Sigmoid colon (tissue), 7 donors: ENCODE results near the gene IL24. TPM values are rescaled to one million over a fixed set of nuclear protein-coding genes. Genes with fewer than 3 reads are reported as not detected.
"Not testable (repeated sequence)": the region's sequence is repeated elsewhere in the genome, so short reads cannot be mapped to it uniquely, and the experiment has no call there.

ENCODE experiments used
- DNase-seq: peaks from one replicate; pipeline ENCODE4 v3.0.0-alpha.2; 2019
- H3K27ac ChIP-seq, 4 donors: fragments of 200-600 bp; sonication (generic); one replicate each; pipeline ENCODE4 v1.5.1; 2016 to 2019; ENCODE audit warnings: mild to moderate bottlenecking in 1 of 4
- H3K27me3 ChIP-seq, 3 donors: fragments of 200-600 bp; sonication (generic); one replicate each; pipeline ENCODE4 v1.5.1; 2019; ENCODE audit warnings: mild to moderate bottlenecking in 1 of 3
- H3K36me3 ChIP-seq, 4 donors: fragments of 200-600 bp; sonication (generic); one replicate each; pipeline ENCODE4 v1.5.1; 2016 to 2019
- H3K4me1 ChIP-seq, 4 donors: fragments of 200-600 bp; sonication (generic); one replicate each; pipeline ENCODE4 v1.5.1; 2017 to 2019
- H3K4me3 ChIP-seq, 4 donors: fragments of 200-600 bp; sonication (generic); one replicate each; pipeline ENCODE4 v1.5.1; 2017 to 2019; ENCODE audit warnings: mild to moderate bottlenecking in 2 of 4, moderate library complexity in 1 of 4
- H3K9me3 ChIP-seq, 4 donors: fragments of 200-600 bp in 3 of 4; sonication (generic) in 3 of 4; one replicate each; pipeline versions ENCODE4 v1.5.1 to v1.6.1; 2013 to 2019
- EP300 ChIP-seq, 4 donors: sonication (generic); formaldehyde crosslinking; IDR thresholded peaks; one replicate each; pipeline ENCODE4 v1.6.1; 2017; ENCODE audit warnings: antibody characterized with exemption in 4 of 4
- POLR2A ChIP-seq, 2 donors: fragments of 450-650 bp; IDR thresholded peaks; one replicate each; pipeline ENCODE4 v1.6.1; 2016; ENCODE audit warnings: antibody characterized with exemption in 2 of 2, mild to moderate bottlenecking in 2 of 2, moderate library complexity in 2 of 2
- POLR2AphosphoS5 ChIP-seq, 4 donors: sonication (generic); formaldehyde crosslinking; IDR thresholded peaks; one replicate each; pipeline ENCODE4 v1.6.1; 2017; ENCODE audit warnings: antibody characterized with exemption in 4 of 4
- WGBS, 2 donors: extraction: QIAGEN DNeasy Blood & Tissue Kit; methylation state at CpG; one replicate each; pipeline ENCODE4 v1.1.7; 2013; 5-methylcytosine and 5-hydroxymethylcytosine counted together
- intact Hi-C: fragments of 100-400 bp; cut with DNase I; formaldehyde crosslinking; loops from one replicate; pipeline ENCODE4 v1.15.1; 2023
- polyA plus RNA-seq, 3 donors: library from polyadenylated mRNA; stranded (reverse); fragments of 200-250 nt; gene quantifications; one replicate each; pipeline ENCODE4 v1.2.3, GENCODE V29; 2013
- total RNA-seq, 4 donors: library from RNA; depleted of rRNA; stranded (reverse); fragments of >200 nt; gene quantifications; one replicate each; pipeline ENCODE4 v1.1.0, GENCODE V29; 2016
- TF ChIP-seq, protein P1 (sequence below), 4 experiments: fragments of 450-650 bp in 3 of 4; fragments of 200-600 bp in 1 of 4; IDR thresholded peaks; one replicate each; pipeline ENCODE4 v1.5.1; 2016 to 2019; ENCODE audit warnings: antibody characterized with exemption in 4 of 4, mild to moderate bottlenecking in 3 of 4, moderate library complexity in 2 of 4
- donor health status: healthy with polysubstance abuse.
- donor health status: Bipolar disorder and iron deficiency.
- donor health status: healthy.

IL24 gene
- total and polyA plus RNA-seq, 7 donors: 0.36 to 0.46 TPM; not detected in 5

DNA sequence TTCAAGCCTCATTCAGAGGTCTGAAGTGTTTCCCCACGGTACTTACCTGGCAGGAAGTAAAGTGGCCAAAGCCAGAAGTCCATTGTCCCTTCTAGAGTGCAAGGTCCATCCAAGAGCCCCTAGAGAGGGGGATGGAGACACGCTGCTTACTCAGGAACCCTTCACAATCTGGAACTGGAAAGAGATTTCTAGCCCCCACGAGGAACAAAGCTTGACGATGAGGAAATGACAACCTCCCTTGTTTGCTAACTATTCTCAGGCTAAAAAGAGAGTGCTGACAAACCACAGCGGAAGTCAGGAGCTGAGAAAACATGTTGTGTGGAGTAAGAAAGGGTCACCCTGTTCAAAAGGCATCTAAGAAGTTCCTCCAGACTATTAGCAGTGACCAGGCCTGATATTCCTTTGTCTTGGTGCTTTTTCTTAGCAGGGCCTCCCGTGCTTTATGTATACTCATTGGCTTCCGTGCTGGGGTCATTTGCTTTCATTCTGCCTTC lies 24.6 kb downstream of the IL24 start, which contains the start of gene FCMR:
FCMR (minus strand) TSS at position 170 of the 494 bp plus-strand sequence; CDS start at position 83, 87 bp downstream.
- DNase-seq: no peak
- intact Hi-C loops: no loop called here
- WGBS, 2 donors: 33 to 63% methylated on average over 7 of the region's 7 CpGs
- Histone ChIP-seq H3K27me3 (no peaks in the 10 kb centered on the region), H3K27ac (peak within 1 kb of the TSS in 1 of 4 donors; percentile 2), H3K4me1 (no peaks in the 10 kb centered on the region), H3K36me3 (no peaks in the 10 kb centered on the region), H3K9me3 (no peaks in the 10 kb centered on the region), H3K4me3 (no peak within 1 kb of the TSS)
- TF ChIP-seq, protein P1, sequence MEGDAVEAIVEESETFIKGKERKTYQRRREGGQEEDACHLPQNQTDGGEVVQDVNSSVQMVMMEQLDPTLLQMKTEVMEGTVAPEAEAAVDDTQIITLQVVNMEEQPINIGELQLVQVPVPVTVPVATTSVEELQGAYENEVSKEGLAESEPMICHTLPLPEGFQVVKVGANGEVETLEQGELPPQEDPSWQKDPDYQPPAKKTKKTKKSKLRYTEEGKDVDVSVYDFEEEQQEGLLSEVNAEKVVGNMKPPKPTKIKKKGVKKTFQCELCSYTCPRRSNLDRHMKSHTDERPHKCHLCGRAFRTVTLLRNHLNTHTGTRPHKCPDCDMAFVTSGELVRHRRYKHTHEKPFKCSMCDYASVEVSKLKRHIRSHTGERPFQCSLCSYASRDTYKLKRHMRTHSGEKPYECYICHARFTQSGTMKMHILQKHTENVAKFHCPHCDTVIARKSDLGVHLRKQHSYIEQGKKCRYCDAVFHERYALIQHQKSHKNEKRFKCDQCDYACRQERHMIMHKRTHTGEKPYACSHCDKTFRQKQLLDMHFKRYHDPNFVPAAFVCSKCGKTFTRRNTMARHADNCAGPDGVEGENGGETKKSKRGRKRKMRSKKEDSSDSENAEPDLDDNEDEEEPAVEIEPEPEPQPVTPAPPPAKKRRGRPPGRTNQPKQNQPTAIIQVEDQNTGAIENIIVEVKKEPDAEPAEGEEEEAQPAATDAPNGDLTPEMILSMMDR (IDR thresholded peaks at IDR 0.05): no peak
- TF ChIP-seq EP300 (IDR thresholded peaks at IDR 0.05): peak in 1 of 4 donors; percentile 33
- no peak for TF ChIP-seq POLR2A (IDR thresholded peaks at IDR 0.05)
- TF ChIP-seq POLR2AphosphoS5 (IDR thresholded peaks at IDR 0.05): peak in 1 of 4 donors; percentile 41

DNA sequence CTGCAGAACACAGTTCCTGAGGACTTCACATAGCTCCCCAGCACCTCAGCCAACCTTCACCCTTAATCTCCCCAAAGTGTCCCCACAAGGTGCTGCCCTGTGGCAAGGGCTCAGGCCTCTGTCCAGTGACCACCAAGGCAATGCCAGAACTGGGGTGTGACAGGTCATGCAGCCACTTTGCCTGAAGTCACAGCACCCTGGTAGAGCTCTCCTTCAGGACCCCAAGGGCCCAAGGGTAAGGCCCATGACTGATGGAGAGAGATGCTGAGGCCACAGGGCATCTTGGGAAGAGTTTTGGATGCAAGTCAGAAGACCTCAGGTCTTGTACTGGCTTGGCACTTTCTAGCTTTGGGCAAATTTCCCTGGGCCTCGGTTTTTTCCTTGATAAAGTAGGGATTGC lies 25.3 kb downstream of the IL24 start:
- WGBS, 2 donors: 69 to 82% methylated on average over 1 of the region's 1 CpG
- Histone ChIP-seq H3K9me3 (no peaks in the 10 kb centered on the region), H3K4me3 (no peak overlapping the region), H3K27me3 (no peaks in the 10 kb centered on the region), H3K27ac (peak overlapping the region in 1 of 4 donors; percentile 2), H3K36me3 (no peaks in the 10 kb centered on the region), H3K4me1 (no peaks in the 10 kb centered on the region)
- no peak for DNase-seq
- intact Hi-C loops: no loop called here
- TF ChIP-seq, protein P1 (IDR thresholded peaks at IDR 0.05): no peak
- TF ChIP-seq EP300 (IDR thresholded peaks at IDR 0.05) (no peak), POLR2AphosphoS5 (IDR thresholded peaks at IDR 0.05) (no peak), POLR2A (IDR thresholded peaks at IDR 0.05) (no peak)

DNA sequence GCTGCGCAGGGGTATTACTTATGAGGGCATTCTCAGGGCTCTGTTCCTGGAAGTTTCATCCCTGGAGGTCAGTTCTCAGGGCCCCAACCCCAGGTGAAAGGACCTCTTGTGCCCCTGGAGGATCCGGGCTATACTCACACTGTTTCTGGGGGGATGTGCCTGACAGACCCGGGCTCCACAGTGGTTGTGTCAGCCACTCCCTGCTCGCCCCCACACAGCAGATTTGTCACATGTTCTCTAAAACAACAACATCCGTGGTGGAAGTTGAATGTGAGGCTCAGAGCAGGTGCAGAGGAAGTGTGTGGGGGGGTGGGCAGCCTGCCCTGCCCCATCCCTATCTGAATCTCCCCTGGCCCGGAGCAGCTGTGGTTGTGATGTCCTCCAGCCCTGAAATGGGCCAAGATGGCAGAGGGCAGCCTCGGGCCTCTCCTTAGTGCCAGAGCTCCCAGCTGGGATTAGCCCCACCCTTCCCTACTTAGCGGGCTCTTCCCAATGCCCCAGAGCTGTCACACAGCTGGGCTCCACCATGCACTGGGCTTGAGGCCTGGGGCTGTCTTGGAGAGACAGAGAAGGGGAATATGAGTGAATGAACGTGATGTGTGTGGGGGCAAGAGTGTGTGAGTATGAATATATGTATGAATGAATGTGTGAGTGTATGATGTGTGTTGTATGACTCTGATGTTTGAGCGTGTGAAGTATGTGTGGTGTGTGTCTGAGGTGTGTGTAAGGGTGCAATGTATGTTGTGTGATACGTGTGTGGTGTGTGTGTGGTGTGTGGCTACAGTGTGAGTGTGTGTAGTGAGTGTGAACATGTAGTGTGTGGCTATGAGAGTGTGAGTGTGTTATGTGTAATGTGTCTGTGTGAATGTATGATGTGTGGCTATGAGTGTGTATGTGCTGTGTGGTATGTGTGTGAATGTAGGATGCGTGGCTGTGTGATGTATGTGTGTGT lies 26.0 kb downstream of the IL24 start:
- peak overlapping the region in 1 of 4 donors; percentile 2 for H3K27ac ChIP-seq
- intact Hi-C loops: no loop called here
- H3K27me3 ChIP-seq: no peaks in the 10 kb centered on the region
- TF ChIP-seq POLR2A (IDR thresholded peaks at IDR 0.05) (no peak), POLR2AphosphoS5 (IDR thresholded peaks at IDR 0.05) (no peak), EP300 (IDR thresholded peaks at IDR 0.05) (no peak)
- TF ChIP-seq, protein P1 (IDR thresholded peaks at IDR 0.05): no peak
- H3K4me3 ChIP-seq: no peak overlapping the region
- no peaks in the 10 kb centered on the region for H3K36me3 ChIP-seq
- H3K4me1 ChIP-seq: no peaks in the 10 kb centered on the region
- no peak for DNase-seq
- H3K9me3 ChIP-seq: no peaks in the 10 kb centered on the region
- 53 to 75% methylated on average over 12 of the region's 12 CpGs for WGBS, 2 donors

DNA sequence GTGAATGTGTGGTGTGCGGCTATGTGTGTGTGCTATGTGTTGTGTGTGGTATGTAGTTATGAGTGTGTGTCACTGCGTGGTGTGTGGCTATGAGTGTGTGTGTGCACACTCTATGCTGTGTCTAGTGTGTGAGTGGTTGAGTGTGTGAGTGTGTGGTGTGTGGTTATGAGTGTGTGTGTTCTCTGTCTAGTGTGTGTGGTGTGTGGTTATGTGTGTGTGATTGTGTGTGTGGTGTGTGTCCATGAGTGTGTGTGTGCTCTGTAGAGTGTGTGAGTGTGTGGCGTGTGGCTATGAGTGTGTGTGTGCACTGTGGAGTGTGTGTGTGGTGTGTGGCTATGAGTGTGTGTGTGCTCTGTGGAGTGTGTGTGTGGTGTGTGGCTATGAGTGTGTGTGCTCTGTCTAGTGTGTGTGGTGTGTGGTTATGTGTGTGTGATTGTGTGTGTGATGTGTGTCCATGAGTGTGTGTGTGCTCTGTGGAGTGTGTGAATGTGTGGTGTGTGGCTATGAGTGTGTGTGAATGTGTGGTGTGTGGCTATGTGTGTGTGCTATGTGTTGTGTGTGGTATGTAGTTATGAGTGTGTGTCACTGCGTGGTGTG lies 26.8 kb downstream of the IL24 start:
- H3K4me1 ChIP-seq, H3K36me3 ChIP-seq, H3K27ac ChIP-seq, H3K9me3 ChIP-seq, H3K4me3 ChIP-seq, intact Hi-C loops, H3K27me3 ChIP-seq, DNase-seq: not testable (repeated sequence)
- WGBS, 2 donors: 95 to 96% methylated on average over 4 of the region's 4 CpGs

DNA sequence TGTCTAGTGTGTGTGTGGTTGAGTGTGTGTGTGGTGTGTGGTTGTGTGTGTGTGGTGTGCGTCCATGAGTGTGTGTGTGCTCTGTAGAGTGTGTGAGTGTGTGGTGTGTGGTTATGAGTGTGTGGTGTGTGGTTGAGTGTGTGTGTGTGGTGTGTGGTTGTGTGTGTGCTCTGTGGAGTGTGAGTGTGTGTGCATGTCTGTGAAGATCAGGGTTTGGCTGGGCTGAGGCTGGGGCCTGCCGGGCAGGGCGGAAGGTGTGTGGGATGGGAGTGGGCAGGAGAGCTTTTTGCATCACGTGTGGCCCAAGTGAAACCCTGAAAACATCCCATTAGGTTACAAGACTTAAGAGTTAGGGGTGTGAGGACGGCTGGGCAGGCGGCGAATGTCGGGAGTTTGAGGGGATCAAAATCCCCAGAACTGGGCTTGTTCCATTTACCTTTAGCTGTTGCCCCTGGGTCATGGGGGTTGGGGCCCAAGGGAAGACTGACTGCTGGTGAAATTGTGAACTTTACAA lies 27.4 kb downstream of the IL24 start:
- no peaks in the 10 kb centered on the region for H3K4me1 ChIP-seq
- H3K36me3 ChIP-seq: no peaks in the 10 kb centered on the region
- intact Hi-C loops: no loop called here
- H3K27me3 ChIP-seq: no peaks in the 10 kb centered on the region
- no peak overlapping the region for H3K27ac ChIP-seq
- H3K9me3 ChIP-seq: no peaks in the 10 kb centered on the region
- WGBS, 2 donors: 60 to 84% methylated on average over 8 of the region's 8 CpGs
- no peak for DNase-seq
- no peak for TF ChIP-seq EP300 (IDR thresholded peaks at IDR 0.05)
- TF ChIP-seq, protein P1 (IDR thresholded peaks at IDR 0.05): no peak
- no peak for TF ChIP-seq POLR2AphosphoS5 (IDR thresholded peaks at IDR 0.05)
- no peak for TF ChIP-seq POLR2A (IDR thresholded peaks at IDR 0.05)
- no peak overlapping the region for H3K4me3 ChIP-seq
